ENCODE data around the gene SRCIN1. TPM values are rescaled to one million over a fixed set of nuclear protein-coding genes. Genes with fewer than 3 reads are reported as not detected.
"Not testable (repeated sequence)": the region's sequence is repeated elsewhere in the genome, so short reads cannot be mapped to it uniquely, and the experiment has no call there.

The SRCIN1 gene
- total RNA-seq, 1 experiment from 2014 or later, result 0.02 TPM

DNA sequence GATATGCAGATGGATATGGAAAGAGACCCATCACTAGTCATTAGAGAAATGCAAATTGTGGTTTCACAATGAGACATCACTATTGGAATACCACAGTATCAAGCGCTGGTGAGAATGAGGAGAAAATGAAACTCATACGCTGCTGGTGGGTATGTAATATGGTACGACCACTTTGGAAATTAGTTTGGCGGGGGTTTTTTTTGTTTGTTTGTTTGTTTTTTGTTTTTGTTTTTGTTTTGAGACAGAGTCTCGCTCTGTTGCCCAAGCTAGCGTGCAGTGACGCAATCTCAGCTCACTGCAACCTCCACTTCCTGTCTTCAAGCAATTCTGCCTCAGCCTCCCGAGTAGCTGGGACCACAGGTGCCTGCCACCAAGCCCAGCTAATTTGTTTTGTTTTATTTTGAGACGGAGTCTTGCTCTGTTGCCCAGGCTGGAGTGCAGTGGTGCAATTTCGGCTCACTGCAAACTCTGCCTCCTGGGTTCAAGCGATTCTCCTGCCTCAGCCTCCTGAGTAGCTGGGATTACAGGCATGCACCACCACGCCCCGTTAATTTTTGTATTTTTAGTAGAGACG is 19.1 kb upstream of the SRCIN1 start:
- H3K4me1 ChIP-seq; H3K36me3 ChIP-seq; H3K27me3 ChIP-seq; H3K4me3 ChIP-seq; H3K9me3 ChIP-seq (replicated peaks); H3K27ac ChIP-seq; DNase-seq: not testable (repeated sequence)

DNA sequence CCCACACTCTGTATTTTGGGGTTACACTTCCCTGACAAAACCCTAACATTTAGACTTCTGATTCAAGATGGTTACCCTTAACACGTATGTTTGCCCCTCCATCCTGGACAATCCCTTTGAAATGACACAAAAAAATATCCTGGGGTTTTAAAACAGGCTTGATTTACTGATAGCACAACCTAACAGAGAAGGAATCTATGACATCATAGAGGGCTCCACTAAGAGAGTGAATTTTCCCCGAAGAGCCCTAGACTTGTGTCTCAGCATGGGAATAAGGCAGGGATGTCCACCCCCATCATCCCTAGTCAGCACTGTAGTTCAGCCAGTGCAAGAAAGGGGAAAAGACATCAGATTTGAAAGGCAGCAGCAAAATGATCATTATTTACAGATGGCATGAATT is 15.8 kb upstream of the SRCIN1 start:
- H3K27me3 ChIP-seq, result 0 out of 2 replicates have a peak, but pooled peaks cover 4% of the 10 kb centered on the region
- H3K36me3 ChIP-seq, result no peaks in the 10 kb centered on the region
- DNase-seq, result no peak
- no peaks in the 10 kb centered on the region for H3K9me3 ChIP-seq (replicated peaks)
- H3K4me1 ChIP-seq, result peaks cover 3% of the 10 kb centered on the region; the same call in 1 of the 2 replicates
- H3K4me3 ChIP-seq, result no peak overlapping the region
- H3K27ac ChIP-seq, result no peak overlapping the region

DNA sequence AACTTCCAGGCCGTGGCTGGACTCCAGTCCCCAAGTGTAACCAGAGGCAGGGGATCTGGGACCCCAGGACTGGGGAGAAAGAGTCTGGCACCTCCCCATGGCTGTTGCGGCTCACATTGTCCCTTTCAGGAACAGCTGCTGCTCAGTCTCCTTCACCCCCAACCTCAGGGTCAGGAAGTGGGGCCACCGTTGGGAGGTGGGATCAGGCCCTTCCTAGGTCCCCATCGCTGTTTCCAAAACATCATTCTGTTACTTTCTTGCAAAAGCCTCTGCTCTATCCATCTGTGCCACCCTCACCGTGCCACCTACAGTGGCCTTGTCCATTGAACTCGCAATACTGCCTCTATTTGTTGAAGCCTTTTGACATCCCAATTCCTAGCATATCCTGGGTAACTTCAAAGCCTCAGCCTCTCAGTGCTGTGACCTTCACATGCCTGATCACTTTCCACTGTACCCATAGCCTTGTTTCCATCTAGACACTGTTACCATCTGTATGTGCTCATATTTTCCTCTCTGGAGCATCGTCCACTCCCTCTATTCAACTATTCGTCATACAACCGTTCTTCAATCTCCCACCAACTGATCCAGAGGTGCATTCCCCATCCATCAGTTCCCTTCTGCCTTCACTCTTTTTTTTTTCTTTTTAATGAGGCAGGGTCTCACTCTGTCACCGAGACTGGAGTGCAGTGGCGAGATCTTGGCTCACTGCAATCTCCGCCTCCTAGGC is 15.0 kb upstream of the SRCIN1 start:
- H3K27ac ChIP-seq, result no peak overlapping the region
- 0 out of 2 replicates have a peak, but pooled peaks cover 4% of the 10 kb centered on the region for H3K27me3 ChIP-seq
- H3K36me3 ChIP-seq, result no peaks in the 10 kb centered on the region
- no peak for DNase-seq
- no peaks in the 10 kb centered on the region for H3K9me3 ChIP-seq (replicated peaks)
- H3K4me3 ChIP-seq, result no peak overlapping the region
- peaks cover 3% of the 10 kb centered on the region; the same call in 1 of the 2 replicates for H3K4me1 ChIP-seq

DNA sequence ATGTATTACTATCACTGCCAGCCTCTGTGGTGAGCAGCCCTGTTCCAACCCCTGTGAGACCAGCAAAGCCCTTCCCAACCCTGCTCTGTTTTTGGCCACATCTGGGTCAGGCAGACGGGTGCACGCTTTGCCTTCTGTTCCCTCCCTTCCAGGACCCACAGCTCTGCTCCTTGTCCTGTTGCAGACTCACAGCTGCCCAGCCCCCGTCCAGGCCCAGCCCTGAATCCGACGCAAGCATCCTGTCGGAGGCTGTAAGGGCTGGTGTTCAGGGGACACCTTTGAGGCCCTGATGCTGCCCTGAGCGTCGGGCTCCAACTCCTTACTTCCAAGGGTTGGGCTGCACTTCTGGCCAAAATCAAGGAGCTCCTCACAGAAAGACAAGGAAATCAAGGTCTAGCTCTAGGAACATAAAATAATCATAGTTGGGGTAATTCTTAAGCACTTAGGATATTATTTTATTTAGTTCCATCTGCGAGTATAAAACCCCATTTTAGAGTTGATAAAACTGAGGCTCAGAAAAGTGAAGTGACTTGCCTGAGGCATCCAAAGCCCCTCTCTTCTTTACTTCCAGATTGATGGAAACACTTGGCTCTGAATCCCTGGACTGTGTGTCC is 14.3 kb upstream of the SRCIN1 start:
- no peaks in the 10 kb centered on the region for H3K9me3 ChIP-seq (replicated peaks)
- H3K27ac ChIP-seq, result no peak overlapping the region
- H3K27me3 ChIP-seq, result 0 out of 2 replicates have a peak, but pooled peaks cover 4% of the 10 kb centered on the region
- no peaks in the 10 kb centered on the region for H3K36me3 ChIP-seq
- no peak for DNase-seq
- H3K4me1 ChIP-seq, result peaks cover 3% of the 10 kb centered on the region; the same call in 1 of the 2 replicates
- no peak overlapping the region for H3K4me3 ChIP-seq

DNA sequence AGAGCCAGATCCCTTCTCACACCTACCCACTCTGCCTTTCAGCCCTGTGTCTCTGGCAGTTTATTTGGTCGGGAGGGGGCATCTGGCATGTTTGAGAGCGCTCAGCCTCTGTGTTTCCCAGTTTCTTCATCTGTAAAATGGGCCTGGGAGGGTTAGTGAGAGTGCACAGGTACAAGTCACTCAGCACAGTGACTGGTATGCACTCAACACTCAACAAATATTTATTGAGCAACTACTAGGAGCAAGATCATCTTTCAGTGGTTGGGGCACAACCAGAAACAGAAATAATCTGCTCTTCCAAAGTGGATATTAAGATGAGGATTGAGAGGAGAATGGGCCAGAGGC is 13.7 kb upstream of the SRCIN1 start:
- Histone ChIP-seq H3K4me1 (peaks cover 3% of the 10 kb centered on the region; the same call in 1 of the 2 replicates), H3K27me3 (0 out of 2 replicates have a peak, but pooled peaks cover 4% of the 10 kb centered on the region), H3K27ac (no peak overlapping the region), H3K9me3 (replicated peaks) (no peaks in the 10 kb centered on the region), H3K4me3 (no peak overlapping the region), H3K36me3 (no peaks in the 10 kb centered on the region)
- no peak for DNase-seq

DNA sequence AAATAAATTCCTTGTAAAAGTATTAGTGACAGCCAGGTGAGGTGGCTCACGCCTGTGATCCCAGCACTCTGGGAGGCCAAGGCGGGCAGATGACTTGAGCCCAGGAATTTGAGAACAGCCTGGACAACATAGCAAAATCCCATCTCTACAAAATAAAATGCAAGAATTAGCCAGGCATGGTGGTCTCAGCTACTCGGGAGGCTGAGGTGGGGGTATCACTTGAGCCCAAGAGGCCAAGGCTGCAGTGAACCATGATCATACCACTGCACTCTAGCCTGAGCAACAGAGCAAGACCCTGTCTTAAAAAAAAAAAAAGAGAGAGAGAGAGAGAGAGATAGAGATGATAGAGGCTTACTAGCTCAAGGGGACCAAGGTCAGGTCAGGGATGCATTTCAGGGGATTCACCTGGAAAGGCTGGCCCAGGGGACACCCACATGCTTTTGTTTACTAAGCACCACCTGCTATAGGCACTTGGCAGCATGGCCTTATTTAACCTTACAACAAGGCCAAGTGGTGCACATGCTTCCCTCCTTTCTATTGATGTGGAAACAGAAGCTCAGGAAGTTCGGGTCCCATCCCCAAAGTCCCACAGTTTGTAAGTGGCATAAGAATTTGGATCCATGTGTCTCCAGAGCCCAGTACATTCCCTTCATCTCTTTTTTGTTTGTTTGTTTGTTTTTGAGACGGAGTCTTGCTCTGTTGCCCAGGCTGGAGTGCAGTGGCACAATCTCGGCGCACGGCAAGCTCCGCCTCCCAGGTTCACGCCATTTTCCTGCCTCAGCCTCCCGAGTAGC is 12.4 kb upstream of the SRCIN1 start:
- Histone ChIP-seq H3K27me3 (0 out of 2 replicates have a peak, but pooled peaks cover 4% of the 10 kb centered on the region), H3K4me1 (peaks cover 7% of the 10 kb centered on the region; the same call in 1 of the 2 replicates), H3K9me3 (replicated peaks) (no peaks in the 10 kb centered on the region), H3K27ac (no peak overlapping the region), H3K4me3 (no peak overlapping the region), H3K36me3 (no peaks in the 10 kb centered on the region)
- DNase-seq, result no peak

DNA sequence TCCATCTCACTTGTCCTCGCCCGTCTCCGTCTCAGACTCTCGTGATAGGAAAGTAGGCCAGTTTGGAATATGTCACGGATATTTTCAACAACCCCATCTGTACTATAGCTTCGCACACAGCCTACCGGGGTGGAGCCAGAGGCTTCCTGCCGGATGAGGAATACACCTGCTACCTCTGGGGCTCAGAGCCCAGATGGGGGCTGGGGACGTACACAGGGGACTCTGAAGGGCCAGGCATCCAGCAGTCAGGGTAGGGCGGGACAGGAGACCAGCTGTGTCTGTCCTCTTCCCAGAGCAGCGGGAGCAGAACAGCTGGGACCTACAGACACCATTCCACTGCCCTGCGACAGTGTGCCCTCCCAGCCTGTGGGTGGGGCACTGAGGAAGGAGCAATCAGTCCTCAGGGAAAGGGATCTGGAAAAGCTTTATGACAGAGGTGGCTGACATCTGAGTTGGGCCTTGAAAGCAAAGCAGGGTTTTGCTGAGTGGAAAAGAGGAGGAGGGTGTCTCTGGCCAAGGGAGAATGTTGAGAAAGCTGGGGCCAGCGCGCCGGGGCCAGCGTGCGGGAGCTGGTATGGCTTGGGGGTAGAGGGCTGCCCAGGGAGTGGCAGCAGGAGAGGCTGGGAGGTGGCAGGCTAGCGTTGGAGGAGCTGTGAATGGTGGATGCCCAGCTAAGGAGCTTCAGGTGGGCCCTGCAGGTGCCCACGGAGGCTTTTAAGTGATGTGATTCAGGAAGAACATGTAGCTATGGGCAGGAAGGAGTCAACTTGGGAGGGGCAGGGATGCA is 11.5 kb upstream of the SRCIN1 start:
- DNase-seq, result peak; percentile 34 to 62
- Histone ChIP-seq H3K4me3 (no peak overlapping the region), H3K9me3 (replicated peaks) (no peaks in the 10 kb centered on the region), H3K27me3 (0 out of 2 replicates have a peak, but pooled peaks cover 4% of the 10 kb centered on the region), H3K27ac (no peak overlapping the region), H3K4me1 (peaks cover 7% of the 10 kb centered on the region; the same call in 1 of the 2 replicates), H3K36me3 (no peaks in the 10 kb centered on the region)

DNA sequence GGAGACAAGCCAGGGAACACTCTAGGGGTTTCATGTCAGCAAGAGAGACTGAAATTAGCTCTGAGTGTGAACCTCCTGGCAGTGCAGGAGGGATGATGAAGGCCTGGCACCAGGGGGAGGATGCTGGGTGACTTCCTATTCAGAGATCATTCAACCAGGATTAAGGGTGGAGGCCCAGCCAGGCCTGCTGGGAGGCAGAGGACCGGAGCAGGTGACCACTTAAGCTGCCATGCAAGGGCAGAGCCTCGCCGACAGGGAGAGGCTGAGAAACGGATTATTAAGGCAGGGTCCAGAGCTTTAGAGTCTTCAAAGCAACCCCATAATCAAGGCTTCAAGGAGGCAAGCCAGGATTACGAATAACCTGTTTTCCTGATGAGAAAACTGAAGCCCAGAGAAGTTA is 10.6 kb upstream of the SRCIN1 start:
- Histone ChIP-seq H3K4me1 (peaks cover 7% of the 10 kb centered on the region; the same call in 1 of the 2 replicates), H3K27me3 (0 out of 2 replicates have a peak, but pooled peaks cover 4% of the 10 kb centered on the region), H3K27ac (no peak overlapping the region), H3K4me3 (no peak overlapping the region), H3K9me3 (replicated peaks) (0 out of 2 replicates have a peak, but pooled peaks cover 3% of the 10 kb centered on the region), H3K36me3 (no peaks in the 10 kb centered on the region)
- no peak for DNase-seq

DNA sequence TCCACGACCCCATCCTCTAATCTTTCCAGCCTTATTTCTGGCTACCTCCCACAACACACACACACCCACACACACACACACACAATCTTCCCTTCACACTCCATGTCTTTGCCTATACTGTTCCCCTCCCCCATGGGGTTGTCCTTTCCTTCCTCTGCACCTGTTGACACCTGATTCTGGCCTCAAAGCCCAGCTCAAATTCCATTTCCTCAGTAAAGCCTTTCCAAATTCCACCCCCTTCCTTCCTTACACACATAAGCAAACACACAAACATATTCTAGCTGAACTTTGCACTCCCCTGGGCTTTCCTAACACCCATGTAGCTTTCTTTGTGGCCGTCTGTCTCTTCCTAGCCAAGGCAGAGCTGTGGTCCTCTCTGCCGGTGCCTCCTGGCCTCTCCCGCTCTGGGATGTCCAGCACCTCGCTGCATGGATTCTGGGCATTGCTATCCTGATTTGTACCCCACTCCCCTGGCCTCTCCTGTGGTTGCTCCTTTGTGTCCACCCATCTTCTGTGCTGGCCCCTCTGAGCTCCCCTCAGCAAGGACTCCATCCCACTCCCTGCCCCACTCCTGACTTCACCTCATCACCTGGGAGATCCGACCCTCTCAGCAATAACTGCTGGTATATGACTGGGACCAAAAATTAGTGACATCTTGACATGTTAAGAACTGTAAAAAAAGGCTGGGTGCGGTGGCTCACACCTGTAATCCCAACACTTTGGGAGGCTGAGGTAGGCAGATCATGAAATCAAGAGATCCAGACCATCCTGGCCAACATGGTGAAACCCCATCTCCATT is 8.4 kb upstream of the SRCIN1 start:
- 0 out of 2 replicates have a peak, but pooled peaks cover 3% of the 10 kb centered on the region for H3K9me3 ChIP-seq (replicated peaks)
- peaks cover 7% of the 10 kb centered on the region; the same call in 1 of the 2 replicates for H3K4me1 ChIP-seq
- no peak overlapping the region for H3K4me3 ChIP-seq
- no peak overlapping the region for H3K27ac ChIP-seq
- H3K27me3 ChIP-seq, result 0 out of 2 replicates have a peak, but pooled peaks cover 3% of the 10 kb centered on the region
- no peaks in the 10 kb centered on the region for H3K36me3 ChIP-seq
- no peak for DNase-seq

DNA sequence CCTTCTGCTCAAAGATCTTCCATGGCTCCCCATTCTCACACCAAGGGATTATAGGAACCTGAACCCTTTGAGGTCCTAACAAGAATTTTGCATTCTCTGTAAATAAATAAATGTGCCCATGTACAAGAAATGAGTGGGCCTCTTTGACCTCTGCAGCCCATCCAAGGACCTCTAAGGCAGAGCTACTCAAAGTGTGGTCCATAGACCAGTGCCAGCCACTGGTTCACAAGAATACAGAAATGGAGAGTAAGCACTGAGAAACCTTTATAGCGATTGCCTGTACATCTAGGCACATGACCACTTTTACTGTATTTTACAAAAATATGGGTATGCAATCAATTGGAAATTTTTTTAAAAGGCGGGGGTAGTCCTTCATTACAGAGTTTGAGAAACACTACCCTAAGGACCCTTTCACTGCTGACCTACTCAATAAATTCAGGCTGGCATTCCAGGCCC is 7.8 kb upstream of the SRCIN1 start:
- H3K27me3 ChIP-seq, result no peaks in the 10 kb centered on the region
- H3K36me3 ChIP-seq, result no peaks in the 10 kb centered on the region
- no peak overlapping the region for H3K4me3 ChIP-seq
- H3K27ac ChIP-seq, result no peak overlapping the region
- H3K9me3 ChIP-seq (replicated peaks), result 0 out of 2 replicates have a peak, but pooled peaks cover 3% of the 10 kb centered on the region
- DNase-seq, result no peak
- peaks cover 7% of the 10 kb centered on the region; the same call in 1 of the 2 replicates for H3K4me1 ChIP-seq

DNA sequence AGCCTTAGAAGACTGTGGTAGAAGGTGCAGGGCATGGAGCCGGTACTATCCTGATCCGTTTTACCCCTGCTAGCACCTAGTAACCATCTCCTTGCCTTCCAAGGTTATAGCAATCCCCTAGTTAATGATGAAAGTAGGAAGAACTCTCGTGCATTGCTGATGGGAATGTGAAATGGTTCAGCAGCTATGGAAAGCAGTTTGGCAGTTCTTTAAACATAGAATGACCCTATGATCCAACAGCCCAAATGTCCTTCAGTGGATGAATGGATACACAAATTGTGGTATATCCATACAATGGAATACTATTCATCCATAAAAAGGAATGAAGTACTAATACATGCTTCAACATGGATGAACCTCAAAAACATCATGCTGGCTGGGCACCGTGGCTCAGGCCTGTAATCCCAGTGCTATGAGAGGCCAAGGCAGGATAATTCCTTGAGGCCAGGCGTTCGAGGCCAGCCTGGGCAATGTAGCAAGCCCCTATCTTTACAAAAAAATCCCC is 6.2 kb upstream of the SRCIN1 start:
- no peak overlapping the region for H3K27ac ChIP-seq
- H3K9me3 ChIP-seq (replicated peaks), result 0 out of 2 replicates have a peak, but pooled peaks cover 3% of the 10 kb centered on the region
- DNase-seq, result no peak
- 0 out of 2 replicates have a peak, but pooled peaks cover 4% of the 10 kb centered on the region for H3K4me1 ChIP-seq
- H3K27me3 ChIP-seq, result no peaks in the 10 kb centered on the region
- H3K36me3 ChIP-seq, result no peaks in the 10 kb centered on the region
- no peak overlapping the region for H3K4me3 ChIP-seq

DNA sequence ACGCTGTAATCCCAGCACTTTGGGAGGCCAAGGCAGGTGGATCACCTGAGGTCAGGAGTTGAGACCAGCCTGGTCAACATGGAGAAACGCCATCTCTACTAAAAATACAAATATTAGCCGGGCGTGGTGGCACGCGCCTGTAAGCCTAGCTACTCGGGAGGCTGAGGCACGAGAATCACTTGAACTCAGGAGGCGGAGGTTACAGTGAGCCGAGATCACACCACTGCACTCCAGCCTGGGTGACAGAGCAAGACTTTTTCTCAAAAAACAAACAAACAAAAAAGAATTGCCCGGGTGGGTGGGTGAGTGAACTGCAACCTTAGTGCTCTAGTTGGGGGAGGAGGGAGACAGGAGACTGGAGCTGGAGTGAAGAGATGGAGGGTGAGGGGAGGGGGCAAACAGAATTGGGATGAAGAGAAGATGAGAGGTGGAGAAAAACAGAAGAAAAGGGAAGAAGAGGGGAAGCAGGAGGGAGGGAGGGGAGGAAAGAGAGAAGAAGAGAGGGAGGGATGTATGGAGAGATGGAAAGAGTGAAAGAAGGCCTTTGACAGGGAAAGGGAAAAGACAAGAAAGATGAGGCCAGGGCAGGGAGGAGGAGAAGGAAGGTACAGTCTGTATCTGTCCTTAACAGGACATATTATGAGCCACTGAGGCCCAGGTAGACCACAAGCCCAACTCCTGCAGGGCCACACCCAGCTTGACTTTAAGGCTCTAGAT is 5.5 kb upstream of the SRCIN1 start:
- H3K27me3 ChIP-seq, result no peaks in the 10 kb centered on the region
- H3K4me1 ChIP-seq, result 0 out of 2 replicates have a peak, but pooled peaks cover 4% of the 10 kb centered on the region

More for the DNA sequence above, 5.5 kb upstream of the SRCIN1 start:
- Histone ChIP-seq H3K4me3 (no peak overlapping the region), H3K9me3 (replicated peaks) (0 out of 2 replicates have a peak, but pooled peaks cover 3% of the 10 kb centered on the region), H3K27ac (no peak overlapping the region), H3K36me3 (no peaks in the 10 kb centered on the region)
- DNase-seq, result no peak

Measured in SJCRH30 (cell line).